Measurements from ENCODE around the gene IQGAP3. TPM values are rescaled to one million over a fixed set of nuclear protein-coding genes. Genes with fewer than 3 reads are reported as not detected.
A peak's percentile ranks its signal among the peaks of the same experiment; 100 is the strongest.

Gene IQGAP3
- polyA plus RNA-seq, 3 donors = 0.03 to 0.24 TPM; not detected in 1

GRCh38 chr1:156487862-156488261, 84.5 kb downstream of the IQGAP3 start:
- TF ChIP-seq CTCF (IDR thresholded peaks at IDR 0.05) = no peak
- intact Hi-C loops (cut with micrococcal nuclease) = loop anchor here in 1 of 2 donors (5.0 kb wide), 1 partner anchor 39 kb away; no protein-coding TSS in a partner anchor
- Histone ChIP-seq H3K9ac (ENCODE audit: insufficient read depth, low read length, poor library complexity, severe bottlenecking) (no peak overlapping the region), H4K20me1 (ENCODE audit: insufficient read depth, low read length) (peaks cover 100% of the 10 kb centered on the region), H3K27me3 (ENCODE audit: control insufficient read depth in 2 of 2, insufficient read depth in 2 of 2, low read length in 2 of 2) (no peaks in the 10 kb centered on the region), H3K27ac (ENCODE audit: low read depth in 1 of 2, low read length in 2 of 2) (peak overlapping the region; percentile 36 to 98), H3K4me3 (replicated peaks in 1 of 3; ENCODE audit: low read depth in 2 of 3, low read length in 3 of 3) (no peak overlapping the region), H3K36me3 (replicated peaks in 1 of 2; ENCODE audit: control insufficient read depth in 1 of 2, insufficient read depth in 2 of 2, low read length in 2 of 2) (peaks cover 6 to 27% of the 10 kb centered on the region in 2 donors), H3K79me2 (ENCODE audit: insufficient read depth, low read length) (peaks cover 100% of the 10 kb centered on the region), H3K4me1 (ENCODE audit: control insufficient read depth in 1 of 2, insufficient read depth in 2 of 2, low read length in 2 of 2) (peaks cover 74 to 90% of the 10 kb centered on the region in 2 donors), H2AFZ (ENCODE audit: insufficient read depth, low read depth, low read length, poor library complexity, severe bottlenecking) (no peak overlapping the region), H3K9me3 (replicated peaks in 1 of 2; ENCODE audit: control insufficient read depth in 1 of 2, insufficient read depth in 1 of 2, low read length in 2 of 2) (no peaks in the 10 kb centered on the region), H3K4me2 (replicated peaks; ENCODE audit: extremely low read depth, low read length, poor library complexity, severe bottlenecking) (no peak overlapping the region)
- 100% methylated on average over 1 of the region's 4 CpGs for WGBS (ENCODE audit: insufficient coverage)
- no peak overlapping the region for H3K4me3 Mint-ChIP-seq
- H3K27me3 Mint-ChIP-seq (ENCODE audit: low read depth in 3 of 3) = peaks cover 0 to 3% (median 2%) of the 10 kb centered on the region in 3 donors
- DNase-seq = peak; percentile 50 to 85 (median 58)
- H3K27ac Mint-ChIP-seq = peak overlapping the region; percentile 79 to 95 (median 85)
- H3K9me3 Mint-ChIP-seq = peaks cover 0 to 1% (median 0%) of the 10 kb centered on the region in 7 donors
- H3K36me3 Mint-ChIP-seq = peaks cover 31 to 33% of the 10 kb centered on the region in 2 donors
- peaks cover 97% of the 10 kb centered on the region for H3K4me1 Mint-ChIP-seq

- DNase-seq = no peak
- peaks cover 18 to 38% of the 10 kb centered on the region in 2 donors for H3K36me3 ChIP-seq (replicated peaks in 1 of 2; ENCODE audit: control insufficient read depth in 1 of 2, insufficient read depth in 2 of 2, low read length in 2 of 2)
- H3K4me2 ChIP-seq (replicated peaks; ENCODE audit: extremely low read depth, low read length, poor library complexity, severe bottlenecking) = no peak overlapping the region
- Mint-ChIP-seq H3K36me3 (peaks cover 38 to 45% of the 10 kb centered on the region in 2 donors), H3K4me3 (no peak overlapping the region), H3K9me3 (peaks cover 0 to 1% (median 0%) of the 10 kb centered on the region in 7 donors), H3K27ac (peak overlapping the region; percentile 21 to 95 (median 84)), H3K4me1 (peaks cover 97% of the 10 kb centered on the region), H3K27me3 (ENCODE audit: low read depth in 3 of 3) (peaks cover 0 to 3% (median 0%) of the 10 kb centered on the region in 3 donors)
- TF ChIP-seq CTCF (IDR thresholded peaks at IDR 0.05) = no peak
- peak overlapping the region in 1 of 2 donors; percentile 98 for H3K27ac ChIP-seq (ENCODE audit: low read depth in 1 of 2, low read length in 2 of 2)
- no peak overlapping the region for H2AFZ ChIP-seq (ENCODE audit: insufficient read depth, low read depth, low read length, poor library complexity, severe bottlenecking)
- intact Hi-C loops (cut with micrococcal nuclease) = loop anchor here in 1 of 2 donors (5.0 kb wide), 1 partner anchor 41 kb away; no protein-coding TSS in a partner anchor
- peaks cover 100% of the 10 kb centered on the region for H4K20me1 ChIP-seq (ENCODE audit: insufficient read depth, low read length)
- WGBS (ENCODE audit: insufficient coverage) = 33% methylated on average over 1 of the region's 7 CpGs
- no peak overlapping the region for H3K4me3 ChIP-seq (replicated peaks in 1 of 3; ENCODE audit: low read depth in 2 of 3, low read length in 3 of 3)
- H3K9ac ChIP-seq (ENCODE audit: insufficient read depth, low read length, poor library complexity, severe bottlenecking) = no peak overlapping the region
- H3K27me3 ChIP-seq (ENCODE audit: control insufficient read depth in 2 of 2, insufficient read depth in 2 of 2, low read length in 2 of 2) = no peaks in the 10 kb centered on the region
- H3K9me3 ChIP-seq (replicated peaks in 1 of 2; ENCODE audit: control insufficient read depth in 1 of 2, insufficient read depth in 1 of 2, low read length in 2 of 2) = no peaks in the 10 kb centered on the region
- H3K79me2 ChIP-seq (ENCODE audit: insufficient read depth, low read length) = peaks cover 100% of the 10 kb centered on the region
- H3K4me1 ChIP-seq (ENCODE audit: control insufficient read depth in 1 of 2, insufficient read depth in 2 of 2, low read length in 2 of 2) = peaks cover 71 to 90% of the 10 kb centered on the region in 2 donors
Measured at GRCh38 chr1:156486421-156487344, 85.7 kb downstream of the IQGAP3 start.
